PC-3 (cell line): Measurements from ENCODE around the gene ACAD11.

Experiments
- CTCF ChIP-seq: fragments of 300-600 bp; sonication (generic); conservative IDR thresholded peaks from 2 replicates; pipeline ENCODE4 v1.5.1; 2017; ENCODE audit warnings: antibody characterized with exemption, low read depth, mild to moderate bottlenecking, low read length
- EZH2 ChIP-seq: fragments of 300-600 bp; sonication (generic); IDR thresholded peaks from one replicate; pipeline ENCODE4 v1.6.1; 2017; ENCODE audit warnings: antibody characterized with exemption, mild to moderate bottlenecking, low read length; ENCODE audit not compliant: unreplicated experiment
- EZH2phosphoT487 ChIP-seq: fragments of 300-600 bp; sonication (generic); IDR thresholded peaks from 2 replicates; pipeline ENCODE4 v1.6.1; 2018; ENCODE audit warnings: mild to moderate bottlenecking, antibody characterized with exemption, low read length, borderline replicate concordance

- TF ChIP-seq CTCF (no peak), EZH2phosphoT487 (no peak), EZH2 (no peak)
These were observed 31.5 kb downstream of the ACAD11 start for GRCh38 chr3:132628157-132628556.
